ENCODE measurements around the gene TMEM134. TPM values are rescaled to one million over a fixed set of nuclear protein-coding genes. Genes with fewer than 3 reads are reported as not detected.

The TMEM134 gene
- total and polyA plus RNA-seq, 10 of the 15 experiments (the other 5 are each of a cell fraction or from before 2014, with no cell fraction given), result 1.6 to 93.8 (median 27.8) TPM

GRCh38 chr11:67442504-67443404, 26.3 kb downstream of the TMEM134 start (continued):
- no peak for TF ChIP-seq ZNF592 (IDR thresholded peaks at IDR 0.05)
- TF ChIP-seq USF2 (IDR thresholded peaks at IDR 0.05; ENCODE audit: borderline replicate concordance, low read depth, low read length), result no peak
- TF ChIP-seq GABPA (IDR thresholded peaks at IDR 0.05; ENCODE audit: low read depth), result no peak
- no peak for TF ChIP-seq KDM1A (IDR thresholded peaks at IDR 0.05; ENCODE audit: borderline replicate concordance)
- no peak for TF ChIP-seq NRF1 (conservative IDR thresholded peaks at IDR 0.05; ENCODE audit: low read depth, low read length)
- TF ChIP-seq POLR2A (IDR thresholded peaks at IDR 0.05; ENCODE audit: low read depth, low read length), result peak; percentile 51
- TF ChIP-seq E4F1 (IDR thresholded peaks at IDR 0.05; ENCODE audit: borderline replicate concordance, partially characterized antibody), result no peak
- TF ChIP-seq WRNIP1 (IDR thresholded peaks at IDR 0.05; ENCODE audit: borderline replicate concordance, low read depth, low read length), result no peak
- no peak for TF ChIP-seq ESRRA (IDR thresholded peaks at IDR 0.05; ENCODE audit: low read length)

All from GM12878 (cell line).